Activated CD8-positive, alpha-beta memory T cell treated with anti-CD3 and anti-CD28 coated beads, Interleukin-2, amount 10 ng/mL, durations not matched to agents 7 days and 5 days (primary cell): ENCODE measurements around the gene RCN2. TPM values are rescaled to one million over a fixed set of nuclear protein-coding genes. Genes with fewer than 3 reads are reported as not detected.
"Not testable (repeated sequence)": the region's sequence is repeated elsewhere in the genome, so short reads cannot be mapped to it uniquely, and the experiment has no call there.

Experiments used
- ATAC-seq: fragments of 150-1000 bp; cut with Tn5 transposase; one replicate; pipeline ENCODE4 v1.10.0; 2021; ENCODE audit warnings: moderate library complexity
- CTCF ChIA-PET: fragments of 350-600 bp; sonication (Branson Sonifier 250); formaldehyde crosslinking; loops from one replicate; lab custom pipeline; 2021; ENCODE audit warnings: antibody characterized with exemption; lab: Charles Lee
- DNase-seq: peaks from one replicate; pipeline ENCODE4 v3.0.0-alpha.2; 2020
- H3K27ac Mint-ChIP-seq: one replicate; pipeline ENCODE4 v1.8.0; 2021; ENCODE audit warnings: mild to moderate bottlenecking, mixed read lengths
- H3K27me3 Mint-ChIP-seq: one replicate; pipeline ENCODE4 v1.8.0; 2021; ENCODE audit warnings: mixed read lengths
- H3K36me3 Mint-ChIP-seq: one replicate; pipeline ENCODE4 v1.8.0; 2021; ENCODE audit warnings: mild to moderate bottlenecking, mixed read lengths
- H3K4me1 Mint-ChIP-seq: one replicate; pipeline ENCODE4 v1.8.0; 2021; ENCODE audit warnings: mixed read lengths
- H3K4me3 Mint-ChIP-seq: one replicate; pipeline ENCODE4 v1.8.0; 2021; ENCODE audit warnings: mild to moderate bottlenecking, moderate library complexity, mixed read lengths
- H3K9me3 Mint-ChIP-seq: one replicate; pipeline ENCODE4 v1.8.0; 2022; ENCODE audit warnings: low read depth, mixed read lengths
- total RNA-seq, 2 experiments: library from RNA; stranded (reverse); gene quantifications; one replicate each; pipeline ENCODE4 v1.2.3, GENCODE V29; 2021

Gene RCN2
- total RNA-seq, 2 experiments from 2014 or later = 22.5 to 28.6 TPM

DNA sequence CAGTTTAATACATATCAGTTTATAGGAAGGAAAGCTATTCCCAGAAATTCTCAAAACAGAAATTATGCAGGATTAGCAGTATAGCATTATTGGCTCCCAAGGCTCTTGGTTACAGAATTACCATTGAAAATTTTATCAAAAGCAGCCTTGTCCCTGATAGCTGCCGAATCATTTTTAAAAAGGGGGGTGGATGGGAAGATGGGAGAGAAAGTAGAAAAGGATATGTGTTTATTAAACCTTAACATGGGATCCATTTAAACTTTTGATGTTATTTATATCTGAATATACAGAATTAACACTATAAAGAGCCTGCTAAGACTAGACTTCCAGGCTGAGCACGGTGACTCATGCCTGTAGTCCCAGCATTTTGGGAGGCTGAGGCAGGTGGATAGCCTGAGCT lies 10.8 kb downstream of the RCN2 start:
- CTCF ChIA-PET = interaction anchor here (0.9 to 1.5 kb wide), 5 partner anchors 9 to 82 kb away, joined by 3 to 7 read pairs (median 5); no protein-coding TSS in a partner anchor
- Mint-ChIP-seq H3K4me3 (no peak overlapping the region), H3K27ac (no peak overlapping the region), H3K9me3 (no peaks in the 10 kb centered on the region), H3K36me3 (peaks cover 30% of the 10 kb centered on the region), H3K27me3 (no peaks in the 10 kb centered on the region), H3K4me1 (peaks cover 10% of the 10 kb centered on the region)
- no peak for DNase-seq
- no peak for ATAC-seq

DNA sequence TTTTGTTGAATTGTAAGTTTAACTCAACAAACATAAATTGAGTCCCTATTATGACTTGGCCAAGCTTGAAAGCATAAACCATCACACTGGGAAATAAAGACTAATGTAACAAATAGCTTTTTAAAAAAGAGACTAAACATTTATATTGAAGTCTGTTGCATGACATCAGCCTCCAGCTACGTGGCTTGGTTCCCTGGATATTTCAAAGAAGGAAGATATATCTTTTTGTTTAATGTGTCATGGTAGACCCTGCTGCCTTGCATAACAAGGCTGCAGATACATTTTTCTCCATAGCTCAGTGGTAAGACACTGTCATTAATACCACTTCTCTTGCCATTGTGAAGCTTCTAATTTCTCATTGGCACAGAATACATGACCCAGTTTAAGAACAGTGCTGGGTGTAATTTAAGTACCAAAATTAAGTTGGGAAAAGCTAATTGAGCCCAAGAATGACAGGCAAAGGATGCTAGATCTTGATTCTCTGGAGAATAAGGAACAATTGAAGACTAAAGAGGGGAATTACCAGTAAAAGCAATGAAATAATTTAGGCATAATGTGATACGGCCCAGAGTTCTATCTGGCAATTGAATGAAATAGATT lies 14.0 kb downstream of the RCN2 start:
- no peak for DNase-seq
- Mint-ChIP-seq H3K4me1 (peaks cover 3% of the 10 kb centered on the region), H3K4me3 (no peak overlapping the region), H3K9me3 (no peaks in the 10 kb centered on the region), H3K27ac (no peak overlapping the region), H3K27me3 (no peaks in the 10 kb centered on the region), H3K36me3 (peaks cover 43% of the 10 kb centered on the region)
- ATAC-seq = no peak
- CTCF ChIA-PET = interaction anchor here (1.4 to 3.6 kb wide), 2 partner anchors 28 to 598 kb away, joined by 5 to 11 read pairs; no protein-coding TSS in a partner anchor

DNA sequence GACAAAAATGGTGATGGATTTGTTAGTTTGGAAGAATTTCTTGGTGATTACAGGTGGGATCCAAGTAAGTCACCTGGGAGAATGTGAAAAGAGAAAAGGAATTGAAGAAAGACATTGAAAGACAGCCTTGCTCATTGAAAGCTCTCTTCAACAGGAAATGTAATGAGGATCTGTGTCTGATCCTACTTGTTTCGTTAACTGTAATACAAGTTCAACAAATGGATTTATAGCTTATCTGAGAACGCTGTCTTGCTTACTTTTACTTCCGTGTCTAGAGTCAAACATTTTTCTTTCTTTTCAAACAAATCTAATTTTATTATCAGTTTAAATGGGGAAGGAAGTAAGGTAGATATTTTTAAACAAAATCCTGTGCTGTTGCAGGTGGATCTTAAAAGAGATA lies 15.9 kb downstream of the RCN2 start:
- DNase-seq = no peak
- H3K27me3 Mint-ChIP-seq = no peaks in the 10 kb centered on the region
- ATAC-seq = no peak
- H3K9me3 Mint-ChIP-seq = no peaks in the 10 kb centered on the region
- no peak overlapping the region for H3K4me3 Mint-ChIP-seq
- H3K27ac Mint-ChIP-seq = no peak overlapping the region
- peaks cover 14% of the 10 kb centered on the region for H3K4me1 Mint-ChIP-seq
- CTCF ChIA-PET = interaction anchor here (1.5 to 3.6 kb wide), 2 partner anchors 26 to 596 kb away, joined by 3 to 11 read pairs; no protein-coding TSS in a partner anchor
- H3K36me3 Mint-ChIP-seq = peaks cover 52% of the 10 kb centered on the region

DNA sequence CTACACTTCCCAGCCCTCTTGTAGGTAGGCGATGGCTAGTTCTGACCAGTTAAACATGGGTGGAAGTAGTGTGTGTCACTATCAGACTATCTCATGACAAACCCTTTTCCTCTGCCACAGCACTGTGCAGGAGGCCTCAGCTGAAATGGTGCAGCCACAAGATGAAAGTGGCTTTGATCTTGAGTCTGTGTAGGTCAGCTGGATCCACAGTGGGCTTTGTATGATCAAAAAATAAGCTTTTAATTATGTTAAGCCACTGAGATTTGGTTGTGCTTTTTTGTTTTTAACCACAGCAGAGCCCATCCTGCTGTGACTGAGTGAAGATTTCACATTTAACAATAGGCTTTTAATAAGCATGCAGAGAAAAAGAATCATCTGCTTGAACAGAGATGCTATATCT lies 19.7 kb downstream of the RCN2 start:
- peak; percentile 27 for ATAC-seq
- no peaks in the 10 kb centered on the region for H3K27me3 Mint-ChIP-seq
- H3K27ac Mint-ChIP-seq = peak overlapping the region; percentile 64

DNA sequence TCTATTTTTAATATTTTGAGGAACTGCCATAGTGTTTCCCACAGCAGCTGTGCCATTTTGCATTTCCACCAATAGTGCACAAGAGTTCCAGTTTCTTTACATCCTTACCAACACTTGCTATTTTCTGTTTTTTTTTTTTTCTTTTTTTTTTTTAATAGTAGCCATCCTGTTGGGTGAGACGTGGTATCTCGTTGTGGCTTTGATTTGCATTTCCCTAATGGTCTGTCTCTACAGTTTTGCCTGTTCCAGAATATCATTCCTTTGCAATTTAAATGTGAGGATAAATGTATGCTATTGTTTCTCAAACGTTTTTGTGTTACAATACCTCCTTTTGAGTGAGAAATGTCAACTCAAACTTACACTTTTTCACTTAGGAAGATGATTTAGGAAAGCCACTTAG lies 22.4 kb downstream of the RCN2 start:
- DNase-seq = no peak
- Mint-ChIP-seq H3K36me3 (peaks cover 15% of the 10 kb centered on the region), H3K9me3 (no peaks in the 10 kb centered on the region), H3K27ac (no peak overlapping the region), H3K4me3 (no peak overlapping the region), H3K27me3 (no peaks in the 10 kb centered on the region), H3K4me1 (peaks cover 14% of the 10 kb centered on the region)
- no peak for ATAC-seq
- CTCF ChIA-PET = interaction anchor here (1.1 to 2.2 kb wide), 3 partner anchors 13 to 589 kb away, joined by 3 to 7 read pairs (median 6); no protein-coding TSS in a partner anchor

More for the DNA sequence above, 19.7 kb downstream of the RCN2 start:
- DNase-seq = no peak
- Mint-ChIP-seq H3K4me3 (no peak overlapping the region), H3K4me1 (peaks cover 14% of the 10 kb centered on the region), H3K9me3 (no peaks in the 10 kb centered on the region), H3K36me3 (peaks cover 31% of the 10 kb centered on the region)
- CTCF ChIA-PET = interaction anchor here (1.2 to 2.0 kb wide), 5 partner anchors 9 to 73 kb away, joined by 3 to 7 read pairs (median 4); no protein-coding TSS in a partner anchor

DNA sequence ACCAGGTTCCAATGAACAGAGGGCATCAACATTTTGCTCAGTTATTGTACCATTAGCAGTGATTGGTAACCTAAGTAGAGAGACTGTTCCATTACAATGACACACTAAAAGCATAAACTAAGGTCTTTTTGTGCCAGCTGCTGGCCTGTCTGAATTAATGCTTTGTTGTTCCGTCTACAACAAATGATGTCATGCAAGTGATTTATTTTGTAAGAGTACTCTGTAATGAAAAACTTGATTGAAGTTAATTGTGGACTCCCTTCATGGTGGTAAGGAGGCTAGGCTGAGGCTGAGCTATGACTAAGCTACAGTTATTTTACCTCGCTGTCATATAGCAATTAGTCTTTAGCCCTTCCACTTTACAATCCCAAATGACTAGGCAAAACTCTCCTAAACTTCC lies 23.2 kb downstream of the RCN2 start:
- CTCF ChIA-PET = interaction anchor here (1.1 to 2.2 kb wide), 3 partner anchors 12 to 588 kb away, joined by 3 to 7 read pairs (median 6); no protein-coding TSS in a partner anchor
- no peak for DNase-seq
- Mint-ChIP-seq H3K27ac (no peak overlapping the region), H3K4me3 (no peak overlapping the region), H3K27me3 (no peaks in the 10 kb centered on the region), H3K9me3 (no peaks in the 10 kb centered on the region), H3K4me1 (peaks cover 14% of the 10 kb centered on the region), H3K36me3 (peaks cover 13% of the 10 kb centered on the region)
- ATAC-seq = no peak

DNA sequence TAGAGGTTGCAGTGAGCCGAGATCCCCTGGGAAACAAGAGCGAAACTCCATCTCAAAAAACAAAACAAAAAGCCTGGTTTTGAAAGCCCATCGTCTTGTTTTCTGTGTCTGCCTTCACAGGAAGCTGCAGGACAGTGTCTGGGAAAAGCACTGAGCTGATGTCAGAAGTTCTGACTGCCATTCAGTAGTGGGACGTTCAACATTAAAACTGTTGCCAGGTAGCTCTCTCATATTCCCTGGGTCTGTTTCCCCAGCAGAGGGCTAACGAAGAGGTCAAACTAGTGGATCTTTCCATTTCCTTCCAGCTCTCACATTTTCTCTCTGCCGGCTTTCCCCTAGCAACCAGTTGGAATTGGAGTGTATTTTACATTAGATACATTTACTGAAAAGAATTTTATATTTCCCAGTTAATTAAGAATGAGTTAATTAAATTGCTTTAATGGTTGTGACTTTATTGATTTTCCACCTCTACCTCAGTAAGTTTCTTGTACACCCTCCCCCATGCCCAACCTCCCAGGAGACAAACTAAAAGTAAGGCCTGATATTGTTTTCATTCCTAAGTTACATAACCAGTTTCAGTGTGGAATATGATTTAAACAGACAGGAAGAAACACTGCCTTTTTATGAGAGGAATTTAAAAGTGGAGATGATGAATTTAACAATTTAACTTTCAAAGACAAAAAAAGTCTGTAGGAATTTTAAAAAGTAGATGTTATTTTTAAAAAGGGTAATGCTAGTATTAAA lies 29.9 kb downstream of the RCN2 start:
- CTCF ChIA-PET = interaction anchor here (1.3 to 2.8 kb wide), 3 partner anchors 8 to 63 kb away, joined by 3 to 8 read pairs (median 6); no protein-coding TSS in a partner anchor
- Mint-ChIP-seq H3K36me3 (no peaks in the 10 kb centered on the region), H3K27me3 (peaks cover 33% of the 10 kb centered on the region), H3K4me1 (no peaks in the 10 kb centered on the region), H3K9me3 (no peaks in the 10 kb centered on the region), H3K4me3 (no peak overlapping the region), H3K27ac (no peak overlapping the region)
- DNase-seq (no peak), ATAC-seq (no peak)

DNA sequence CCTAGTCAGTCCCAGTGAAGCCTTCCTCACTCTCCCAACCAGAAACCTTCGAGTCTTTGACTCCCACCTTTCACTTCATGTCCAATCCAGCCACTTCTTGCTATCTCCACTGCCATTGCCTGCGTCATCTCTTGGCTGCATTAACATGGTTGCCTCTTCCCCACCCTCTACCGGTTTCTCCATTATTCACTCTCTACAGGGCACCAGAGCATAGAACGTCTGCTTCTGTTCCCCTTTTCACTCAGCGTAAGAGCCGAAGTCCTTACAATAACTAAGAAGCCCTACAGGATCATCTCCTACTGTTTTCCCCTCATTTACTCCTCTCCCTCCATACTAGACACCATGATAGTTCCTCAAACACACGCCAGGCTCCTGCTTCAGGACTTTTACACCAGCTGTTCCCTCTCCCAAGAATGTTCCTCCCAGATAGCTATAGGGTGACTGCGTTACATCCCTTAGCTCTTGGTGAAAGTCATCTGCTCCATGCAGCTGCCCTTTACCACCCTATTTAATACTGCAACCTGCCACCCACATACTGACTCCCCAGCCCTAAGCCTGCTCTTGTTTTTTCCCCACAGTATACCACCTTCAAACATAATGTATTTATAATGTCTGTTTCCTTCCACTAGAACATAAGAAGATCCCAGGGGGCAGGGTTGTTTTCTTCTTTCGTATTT lies 30.9 kb downstream of the RCN2 start:
- H3K27me3 Mint-ChIP-seq = peaks cover 33% of the 10 kb centered on the region
- H3K4me1 Mint-ChIP-seq = no peaks in the 10 kb centered on the region
- ATAC-seq (no peak), DNase-seq (no peak)
- CTCF ChIA-PET = interaction anchor here (1.3 to 2.0 kb wide), 2 partner anchors 7 to 61 kb away, joined by 3 to 6 read pairs; no protein-coding TSS in a partner anchor
- no peak overlapping the region for H3K4me3 Mint-ChIP-seq
- no peaks in the 10 kb centered on the region for H3K9me3 Mint-ChIP-seq
- H3K36me3 Mint-ChIP-seq = no peaks in the 10 kb centered on the region
- H3K27ac Mint-ChIP-seq = no peak overlapping the region

DNA sequence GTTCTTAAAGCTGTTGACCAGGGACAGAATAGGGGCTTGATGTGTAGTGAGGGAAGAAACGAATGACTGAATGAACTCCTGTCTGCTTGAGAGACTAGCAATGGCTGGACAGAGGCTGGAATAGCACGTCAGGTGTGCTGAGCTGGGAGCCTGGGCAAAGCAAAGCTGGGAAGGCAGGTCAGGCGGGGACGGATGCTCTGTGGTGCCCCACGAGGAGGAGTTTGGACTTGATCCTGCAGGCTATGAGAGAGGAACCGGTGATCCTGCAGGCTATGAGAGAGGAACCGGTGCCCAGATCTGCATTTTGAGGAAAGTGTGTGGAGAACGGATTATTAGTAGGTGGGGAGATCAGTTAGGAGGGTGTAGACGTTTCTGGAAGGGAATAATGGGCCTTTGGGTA lies 32.0 kb downstream of the RCN2 start:
- no peak overlapping the region for H3K27ac Mint-ChIP-seq
- ATAC-seq (no peak), DNase-seq (no peak)
- H3K36me3 Mint-ChIP-seq = no peaks in the 10 kb centered on the region
- no peaks in the 10 kb centered on the region for H3K4me1 Mint-ChIP-seq
- no peaks in the 10 kb centered on the region for H3K9me3 Mint-ChIP-seq
- CTCF ChIA-PET = interaction anchor here (1.7 to 2.0 kb wide), 2 partner anchors 10 to 580 kb away, joined by 5 to 9 read pairs; no protein-coding TSS in a partner anchor
- peaks cover 33% of the 10 kb centered on the region for H3K27me3 Mint-ChIP-seq
- H3K4me3 Mint-ChIP-seq = no peak overlapping the region

DNA sequence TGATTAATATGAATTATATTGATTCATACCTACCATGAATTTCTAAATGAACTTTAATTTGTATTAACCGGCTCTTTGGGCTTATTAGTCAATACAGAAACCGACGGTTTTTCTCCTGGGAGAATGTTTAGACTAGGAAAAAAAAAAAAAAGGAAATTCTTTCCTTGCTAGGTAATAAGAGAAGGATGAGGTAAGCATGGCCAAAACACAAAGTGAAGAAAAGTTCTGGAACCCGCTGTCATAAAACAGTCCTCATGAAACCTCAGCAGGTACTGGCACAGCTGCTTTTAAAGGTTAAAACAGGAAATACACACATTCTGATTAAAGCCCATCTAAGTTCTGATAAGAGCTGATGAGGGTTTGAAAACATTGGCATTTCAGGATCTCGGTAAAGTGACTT lies 32.6 kb downstream of the RCN2 start:
- CTCF ChIA-PET = interaction anchor here (1.5 to 2.0 kb wide), 3 partner anchors 10 to 579 kb away, joined by 3 to 9 read pairs (median 5); no protein-coding TSS in a partner anchor
- no peak overlapping the region for H3K27ac Mint-ChIP-seq

DNA sequence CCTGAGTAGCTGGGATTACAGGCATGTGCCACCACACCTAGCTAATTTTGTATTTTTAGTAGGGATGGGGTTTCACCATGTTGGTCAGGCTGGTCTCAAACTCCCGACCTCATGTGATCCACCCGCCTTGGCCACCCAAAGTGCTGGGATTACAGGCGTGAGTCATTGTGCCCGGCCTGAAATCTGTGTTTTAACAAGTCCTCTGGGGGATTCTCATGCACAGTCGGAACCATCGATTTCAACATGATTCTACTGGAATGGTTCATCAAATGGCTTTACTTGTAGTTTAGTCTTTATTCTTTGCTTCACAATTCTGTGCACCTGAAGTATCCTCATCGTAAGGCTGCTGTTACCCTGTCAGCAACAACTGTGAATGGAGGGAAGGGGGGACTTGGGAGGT lies 34.5 kb downstream of the RCN2 start:
- DNase-seq, H3K9me3 Mint-ChIP-seq, ATAC-seq, H3K27ac Mint-ChIP-seq, H3K4me3 Mint-ChIP-seq, H3K4me1 Mint-ChIP-seq, H3K36me3 Mint-ChIP-seq: not testable (repeated sequence)
- peaks cover 29% of the 10 kb centered on the region for H3K27me3 Mint-ChIP-seq
- CTCF ChIA-PET = interaction anchor here (0.9 kb wide), 1 partner anchor 12 kb away, joined by 3 read pairs; no protein-coding TSS in a partner anchor

More for the DNA sequence above, 32.6 kb downstream of the RCN2 start:
- ATAC-seq (no peak), DNase-seq (no peak)
- H3K27me3 Mint-ChIP-seq = peaks cover 33% of the 10 kb centered on the region
- no peaks in the 10 kb centered on the region for H3K36me3 Mint-ChIP-seq
- H3K9me3 Mint-ChIP-seq = no peaks in the 10 kb centered on the region
- H3K4me3 Mint-ChIP-seq = no peak overlapping the region
- no peaks in the 10 kb centered on the region for H3K4me1 Mint-ChIP-seq

DNA sequence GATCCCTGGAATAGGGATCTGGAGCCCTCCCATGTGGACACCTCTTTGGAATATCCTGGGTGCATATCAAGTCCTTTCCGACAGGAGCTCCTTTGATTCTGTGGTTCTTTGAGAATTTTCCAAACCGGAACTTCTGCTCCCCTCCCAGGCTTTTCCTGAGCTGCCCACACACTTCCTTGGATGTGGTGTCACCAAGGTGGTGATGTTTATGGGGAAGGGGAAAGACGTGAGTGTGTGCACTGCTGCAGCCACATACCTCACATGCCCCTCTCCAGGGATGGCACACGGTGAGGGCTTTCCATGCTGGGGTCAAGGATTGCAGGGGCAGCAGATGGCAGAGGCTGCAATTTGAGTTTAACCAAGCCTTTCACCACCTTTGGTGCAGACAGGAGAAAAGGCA lies 35.5 kb downstream of the RCN2 start:
- DNase-seq = no peak
- no peak overlapping the region for H3K4me3 Mint-ChIP-seq
- no peaks in the 10 kb centered on the region for H3K4me1 Mint-ChIP-seq
- no peaks in the 10 kb centered on the region for H3K9me3 Mint-ChIP-seq
- H3K27ac Mint-ChIP-seq = no peak overlapping the region
- CTCF ChIA-PET = interaction anchor here (0.9 to 1.4 kb wide), 2 partner anchors 13 to 576 kb away, joined by 3 to 4 read pairs; no protein-coding TSS in a partner anchor
- no peak for ATAC-seq
- no peaks in the 10 kb centered on the region for H3K36me3 Mint-ChIP-seq
- H3K27me3 Mint-ChIP-seq = peaks cover 22% of the 10 kb centered on the region

DNA sequence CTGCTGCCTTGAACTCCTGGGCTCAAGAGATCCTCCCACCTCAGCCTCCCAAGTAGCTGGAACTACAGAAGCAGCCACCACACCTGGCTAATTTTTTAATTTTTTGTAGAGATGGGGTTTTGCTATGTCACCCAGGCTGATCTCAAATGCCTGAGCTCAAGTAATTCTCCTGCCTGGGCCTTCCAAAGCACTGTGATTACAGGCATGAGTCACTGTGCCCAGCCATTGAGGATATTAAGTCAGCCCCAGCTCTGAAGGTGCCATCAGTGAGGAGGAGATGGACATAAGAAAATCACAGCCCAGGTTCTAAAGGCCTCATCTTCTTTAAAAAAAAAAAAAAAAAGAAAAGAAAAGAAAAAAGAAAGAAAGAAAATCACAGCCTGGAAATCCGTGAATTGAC lies 36.8 kb downstream of the RCN2 start:
- CTCF ChIA-PET = interaction anchor here (1.4 kb wide), 1 partner anchor 575 kb away, joined by 4 read pairs; no protein-coding TSS in a partner anchor
- Mint-ChIP-seq H3K9me3 (no peaks in the 10 kb centered on the region), H3K27me3 (peaks cover 15% of the 10 kb centered on the region), H3K36me3 (no peaks in the 10 kb centered on the region), H3K4me3 (no peak overlapping the region), H3K27ac (no peak overlapping the region), H3K4me1 (peaks cover 1% of the 10 kb centered on the region)
- ATAC-seq (no peak), DNase-seq (no peak)
